22Rv1 (cell line): ENCODE data around the gene NCS1.

Source experiments
- CTCF ChIP-seq: fragments of 450-650 bp; IDR thresholded peaks from 2 replicates; pipeline ENCODE4 v1.5.1; 2017; ENCODE audit warnings: mild to moderate bottlenecking
- ZFX ChIP-seq: fragments of 450-650 bp; IDR thresholded peaks from 2 replicates; pipeline ENCODE4 v1.6.1; 2017; ENCODE audit warnings: antibody characterized with exemption, borderline replicate concordance

GRCh38 chr9:130172161-130172857 is at the start of gene NCS1:
- TF ChIP-seq CTCF (no peak), ZFX (no peak)
